ENCODE measurements around the gene SNED1. TPM values are rescaled to one million over a fixed set of nuclear protein-coding genes. Genes with fewer than 3 reads are reported as not detected.

Gene SNED1
- total RNA-seq, 2 experiments from 2014 or later: 1.4 to 1.8 TPM

DNA sequence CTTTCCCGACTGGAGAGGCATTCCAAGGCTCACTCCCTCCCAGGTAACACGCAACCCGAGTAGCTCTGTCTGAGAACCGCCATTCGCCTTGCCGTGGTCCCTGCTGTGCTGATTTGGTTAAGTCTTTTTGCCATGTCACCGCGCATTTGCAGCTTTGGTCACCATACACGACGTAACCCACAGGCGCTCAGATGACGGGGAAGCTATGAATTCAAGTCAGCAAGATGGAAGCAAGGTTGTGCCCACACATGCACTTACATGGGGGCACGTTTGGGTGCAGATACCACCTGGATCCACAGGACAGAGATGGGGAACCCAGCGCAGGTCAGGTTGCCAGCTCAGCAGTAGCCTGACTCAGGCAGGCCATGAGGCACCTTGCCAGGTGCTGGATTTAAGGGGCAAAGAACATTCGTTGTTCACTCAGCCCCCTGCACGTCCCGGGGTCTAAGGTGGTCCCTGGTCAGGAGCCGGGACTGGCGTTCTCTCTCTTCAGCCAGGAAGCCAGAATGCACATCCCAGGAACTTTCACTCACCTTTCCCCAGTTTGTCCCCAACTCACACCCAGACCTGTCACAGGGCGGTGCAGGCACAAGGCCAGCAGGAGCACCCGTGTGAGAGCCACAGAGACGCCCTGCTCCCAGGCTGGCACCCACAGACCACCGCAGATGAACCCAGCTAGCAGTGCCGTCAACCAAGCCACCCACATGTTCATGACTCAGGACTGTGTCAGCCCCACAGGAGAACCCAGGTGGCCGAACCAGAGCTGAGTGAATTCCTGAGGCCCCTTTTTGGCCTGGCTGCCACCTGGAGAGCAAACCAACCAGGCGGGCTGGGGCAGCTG lies 19.9 kb downstream of the SNED1 start:
- ChIA-PET CTCF (interaction anchor here (0.8 kb wide), 1 partner anchor 35 kb away, joined by 3 read pairs; no protein-coding TSS in a partner anchor), POLR2A (no interaction called here)
- TF ChIP-seq CTCF (IDR thresholded peaks at IDR 0.05): no peak
- ATAC-seq (peak; percentile 49), DNase-seq (no peak)
- intact Hi-C loops (cut with micrococcal nuclease): no loop called here
- no peaks in the 10 kb centered on the region for H3K27me3 Mint-ChIP-seq
- H3K4me1 Mint-ChIP-seq (ENCODE audit: low read depth): peaks cover 2% of the 10 kb centered on the region
- H3K9me3 Mint-ChIP-seq: peaks cover 6% of the 10 kb centered on the region
- no peak overlapping the region for H3K4me3 Mint-ChIP-seq
- no peaks in the 10 kb centered on the region for H3K36me3 Mint-ChIP-seq (ENCODE audit: low read depth)
- no peak overlapping the region for H3K27ac Mint-ChIP-seq

DNA sequence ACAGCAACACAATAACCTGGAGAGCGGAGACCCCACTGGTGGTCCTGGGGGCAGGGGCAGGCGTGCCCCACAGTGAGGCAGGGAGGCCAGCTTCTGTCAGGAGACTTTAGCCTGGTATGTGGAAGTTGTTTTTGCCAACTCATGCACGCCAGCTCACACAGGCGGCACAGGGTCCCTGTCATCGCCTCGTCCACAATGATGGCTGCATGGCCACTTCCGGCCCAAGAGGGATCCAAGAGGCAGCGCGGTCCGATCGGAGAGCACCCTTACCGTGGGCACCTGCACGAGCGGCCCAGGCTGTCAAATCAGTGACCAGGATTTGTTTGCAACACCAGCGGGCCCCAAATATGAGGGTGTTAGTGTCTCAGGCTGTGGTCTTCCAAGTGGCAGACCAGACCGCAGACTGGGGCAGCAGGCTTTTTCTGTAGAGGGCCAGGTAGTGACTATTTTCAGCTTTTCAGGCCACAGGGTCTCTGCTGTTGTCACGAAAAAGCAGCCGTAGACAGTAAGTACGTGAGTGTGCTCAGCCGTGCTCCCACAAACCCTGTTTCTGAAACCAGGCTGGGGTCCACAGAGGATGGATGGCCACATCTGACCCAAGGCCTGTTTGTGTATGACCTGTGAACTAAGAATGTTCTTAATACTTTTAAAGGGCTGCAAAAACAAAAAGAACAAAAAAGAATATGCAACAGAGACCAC lies 21.2 kb downstream of the SNED1 start:
- Mint-ChIP-seq H3K27me3 (no peaks in the 10 kb centered on the region), H3K4me1 (ENCODE audit: low read depth) (peaks cover 2% of the 10 kb centered on the region), H3K27ac (no peak overlapping the region), H3K36me3 (ENCODE audit: low read depth) (no peaks in the 10 kb centered on the region), H3K4me3 (no peak overlapping the region), H3K9me3 (peaks cover 9% of the 10 kb centered on the region)
- intact Hi-C loops (cut with micrococcal nuclease): no loop called here
- no peak for ATAC-seq
- CTCF ChIA-PET: interaction anchor here (0.8 to 1.5 kb wide), 2 partner anchors 36 to 168 kb away, joined by 3 read pairs; no protein-coding TSS in a partner anchor
- no peak for DNase-seq
- no peak for TF ChIP-seq CTCF (IDR thresholded peaks at IDR 0.05)
- POLR2A ChIA-PET: no interaction called here

DNA sequence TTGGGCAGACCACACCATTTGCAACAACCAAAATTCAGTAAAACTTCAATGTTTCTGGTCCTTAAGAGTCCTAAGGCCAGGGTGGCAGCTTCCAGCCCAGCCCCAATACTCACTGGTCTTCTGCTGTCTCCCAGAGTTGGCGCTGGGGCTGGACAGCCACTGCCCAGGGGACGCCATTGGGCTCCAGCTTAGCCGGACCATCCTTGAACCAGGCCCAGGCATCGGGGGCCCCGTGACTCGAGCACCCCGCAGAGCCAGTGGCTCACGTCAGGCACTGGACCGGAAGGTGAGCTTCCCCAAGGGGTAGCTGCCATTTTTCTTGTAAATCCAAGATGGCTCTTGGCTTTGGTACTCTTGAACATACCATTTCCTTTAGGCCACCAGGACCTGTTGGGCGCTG lies 21.8 kb downstream of the SNED1 start:
- peaks cover 13% of the 10 kb centered on the region for H3K9me3 Mint-ChIP-seq
- no peaks in the 10 kb centered on the region for H3K27me3 Mint-ChIP-seq
- intact Hi-C loops (cut with micrococcal nuclease): no loop called here
- DNase-seq (no peak), ATAC-seq (no peak)
- TF ChIP-seq CTCF (IDR thresholded peaks at IDR 0.05): no peak
- CTCF ChIA-PET: interaction anchor here (1.5 kb wide), 1 partner anchor 169 kb away, joined by 3 read pairs; no protein-coding TSS in a partner anchor
- H3K4me3 Mint-ChIP-seq: no peak overlapping the region
- POLR2A ChIA-PET: no interaction called here
- H3K27ac Mint-ChIP-seq: no peak overlapping the region
- no peaks in the 10 kb centered on the region for H3K36me3 Mint-ChIP-seq (ENCODE audit: low read depth)
- H3K4me1 Mint-ChIP-seq (ENCODE audit: low read depth): peaks cover 2% of the 10 kb centered on the region

DNA sequence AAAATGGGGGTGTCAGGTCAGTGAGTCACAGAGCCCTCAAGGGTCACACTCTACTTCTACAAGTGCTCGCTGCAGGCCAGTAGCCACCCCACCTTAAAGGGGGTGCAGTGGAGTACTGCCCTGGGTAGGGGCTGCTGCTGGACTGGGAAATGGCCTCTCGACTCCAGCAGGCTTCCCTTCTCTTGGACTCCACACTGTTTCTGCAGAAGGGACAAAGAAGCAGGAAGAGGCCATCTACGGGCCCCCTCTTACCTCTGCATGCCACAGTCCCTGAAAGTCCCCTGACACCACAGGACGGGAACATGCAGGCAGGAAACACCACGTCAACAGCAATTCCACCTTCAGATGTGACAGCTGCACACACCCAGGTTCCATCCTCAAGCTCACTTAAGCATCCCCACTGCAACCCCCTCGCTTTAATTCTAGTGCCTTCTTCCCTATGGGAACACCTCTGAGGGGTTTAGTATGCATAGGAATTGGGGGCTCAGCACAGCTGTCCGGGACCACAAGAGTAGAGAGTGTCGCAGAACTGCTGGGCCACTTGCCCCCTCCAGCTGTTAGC lies 22.3 kb downstream of the SNED1 start:
- ChIA-PET CTCF (interaction anchor here (1.5 kb wide), 1 partner anchor 169 kb away, joined by 3 read pairs; no protein-coding TSS in a partner anchor), POLR2A (no interaction called here)
- Mint-ChIP-seq H3K4me3 (no peak overlapping the region), H3K9me3 (peaks cover 16% of the 10 kb centered on the region), H3K4me1 (ENCODE audit: low read depth) (peaks cover 2% of the 10 kb centered on the region), H3K36me3 (ENCODE audit: low read depth) (peaks cover 3% of the 10 kb centered on the region), H3K27me3 (no peaks in the 10 kb centered on the region), H3K27ac (no peak overlapping the region)
- DNase-seq (no peak), ATAC-seq (no peak)
- no peak for TF ChIP-seq CTCF (IDR thresholded peaks at IDR 0.05)
- intact Hi-C loops (cut with micrococcal nuclease): no loop called here

Measured in activated CD8-positive, alpha-beta T cell treated with anti-CD3 and anti-CD28 coated beads for 36 hours (primary cell).